PC-9 (cell line): ENCODE measurements around the gene ETDB.

ENCODE experiments used
- EZH2 ChIP-seq: fragments of 200-600 bp; sonication (generic); IDR thresholded peaks from 2 replicates; pipeline ENCODE4 v1.8.0; 2017; ENCODE audit warnings: antibody characterized with exemption, low read depth
- TF ChIP-seq, protein P1 (sequence below): fragments of 200-600 bp; sonication (generic); conservative IDR thresholded peaks from 2 replicates; pipeline ENCODE4 v1.6.1; 2017; ENCODE audit warnings: mixed run types, antibody characterized with exemption, mild to moderate bottlenecking, moderate library complexity

- TF ChIP-seq, protein P1, sequence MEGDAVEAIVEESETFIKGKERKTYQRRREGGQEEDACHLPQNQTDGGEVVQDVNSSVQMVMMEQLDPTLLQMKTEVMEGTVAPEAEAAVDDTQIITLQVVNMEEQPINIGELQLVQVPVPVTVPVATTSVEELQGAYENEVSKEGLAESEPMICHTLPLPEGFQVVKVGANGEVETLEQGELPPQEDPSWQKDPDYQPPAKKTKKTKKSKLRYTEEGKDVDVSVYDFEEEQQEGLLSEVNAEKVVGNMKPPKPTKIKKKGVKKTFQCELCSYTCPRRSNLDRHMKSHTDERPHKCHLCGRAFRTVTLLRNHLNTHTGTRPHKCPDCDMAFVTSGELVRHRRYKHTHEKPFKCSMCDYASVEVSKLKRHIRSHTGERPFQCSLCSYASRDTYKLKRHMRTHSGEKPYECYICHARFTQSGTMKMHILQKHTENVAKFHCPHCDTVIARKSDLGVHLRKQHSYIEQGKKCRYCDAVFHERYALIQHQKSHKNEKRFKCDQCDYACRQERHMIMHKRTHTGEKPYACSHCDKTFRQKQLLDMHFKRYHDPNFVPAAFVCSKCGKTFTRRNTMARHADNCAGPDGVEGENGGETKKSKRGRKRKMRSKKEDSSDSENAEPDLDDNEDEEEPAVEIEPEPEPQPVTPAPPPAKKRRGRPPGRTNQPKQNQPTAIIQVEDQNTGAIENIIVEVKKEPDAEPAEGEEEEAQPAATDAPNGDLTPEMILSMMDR: no peak
- TF ChIP-seq EZH2: no peak
Observed at GRCh38 chrX:135109554-135109953, 10.8 kb downstream of the ETDB start.
